Fibroblast of peridontal ligament (primary cell): ENCODE data around the gene MRPL42.
"Not testable (repeated sequence)": the region's sequence is repeated elsewhere in the genome, so short reads cannot be mapped to it uniquely, and the experiment has no call there.

Experiments
- DNase-seq: peaks from one replicate; pipeline ENCODE4 v3.0.0-alpha.2; 2010; ENCODE audit errors: extremely low read depth

Gene MRPL42

GRCh38 chr12:93467351-93468007 is at the start of gene MRPL42:
MRPL42 (plus strand) TSS chr12:93467514; CDS start chr12:93469286, 1,772 bp downstream.
- DNase-seq, result peak; percentile 84

GRCh38 chr12:93417967-93418480 is 49.3 kb upstream of the MRPL42 start:
- DNase-seq, result no peak

- peak; percentile 84 for DNase-seq
Measured at GRCh38 chr12:93419388-93420034, 47.8 kb upstream of the MRPL42 start.

- DNase-seq, result no peak
Measured at GRCh38 chr12:93422050-93422449, 45.3 kb upstream of the MRPL42 start.

- DNase-seq, result no peak
Measured at GRCh38 chr12:93425736-93426411, 41.4 kb upstream of the MRPL42 start.

- no peak for DNase-seq
Measured at GRCh38 chr12:93426412-93426805, 40.9 kb upstream of the MRPL42 start.

GRCh38 chr12:93427779-93428564 is 39.3 kb upstream of the MRPL42 start:
- peak; percentile 82 for DNase-seq

GRCh38 chr12:93429448-93429847 is 37.9 kb upstream of the MRPL42 start:
- DNase-seq, result no peak

GRCh38 chr12:93429852-93430251 is 37.5 kb upstream of the MRPL42 start:
- DNase-seq, result no peak

GRCh38 chr12:93430280-93430679 is 37.0 kb upstream of the MRPL42 start:
- DNase-seq, result peak; percentile 42

- DNase-seq, result not testable (repeated sequence)
Measured at GRCh38 chr12:93432031-93432430, 35.3 kb upstream of the MRPL42 start.

- DNase-seq, result peak; percentile 49
Measured at GRCh38 chr12:93434256-93434865, 33.0 kb upstream of the MRPL42 start.

GRCh38 chr12:93438266-93439050 is 28.9 kb upstream of the MRPL42 start:
- DNase-seq, result no peak

- peak; percentile 32 for DNase-seq
Measured at GRCh38 chr12:93440043-93440835, 27.1 kb upstream of the MRPL42 start.

- DNase-seq, result no peak
Measured at GRCh38 chr12:93441081-93441616, 26.2 kb upstream of the MRPL42 start.

GRCh38 chr12:93441617-93442410 is 25.5 kb upstream of the MRPL42 start, which contains the start of gene UBE2N:
UBE2N (minus strand) TSS chr12:93441947; CDS start chr12:93441884, 63 bp downstream.
- peak; percentile 89 for DNase-seq

GRCh38 chr12:93442411-93443340 is 24.6 kb upstream of the MRPL42 start:
- DNase-seq, result no peak
